ENCODE results near the gene HIRA. TPM values are rescaled to one million over a fixed set of nuclear protein-coding genes. Genes with fewer than 3 reads are reported as not detected.

Gene HIRA
- 36.0 TPM for total RNA-seq (ENCODE audit: unreplicated experiment)
- long read RNA-seq, result 0 reads

GRCh38 chr22:19431649-19432132 is at the start of gene HIRA:
Gene HIRA (minus strand): TSS chr22:19431733. CDS start chr22:19431476, 257 bp downstream.
- no peak for TF ChIP-seq CTCF (IDR thresholded peaks at IDR 0.05; ENCODE audit: unreplicated experiment)
- Mint-ChIP-seq H3K27me3 (ENCODE audit: unreplicated experiment) (peaks cover 2% of the 10 kb centered on the region), H3K4me1 (ENCODE audit: unreplicated experiment) (peaks cover 28% of the 10 kb centered on the region), H3K4me3 (ENCODE audit: unreplicated experiment) (peak within 1 kb of the TSS; percentile 92), H3K27ac (ENCODE audit: unreplicated experiment) (peak within 1 kb of the TSS; percentile 83), H3K36me3 (ENCODE audit: low read depth, unreplicated experiment) (peaks cover 5% of the 10 kb centered on the region), H3K9me3 (ENCODE audit: unreplicated experiment) (no peaks in the 10 kb centered on the region)
- DNase-seq (ENCODE audit: low spot score), result peak; percentile 75

GRCh38 chr22:19480789-19481188 is 49.3 kb upstream of the HIRA start:
- no peak for DNase-seq (ENCODE audit: low spot score)
- Mint-ChIP-seq H3K36me3 (ENCODE audit: low read depth, unreplicated experiment) (peaks cover 6% of the 10 kb centered on the region), H3K27ac (ENCODE audit: unreplicated experiment) (no peak overlapping the region), H3K27me3 (ENCODE audit: unreplicated experiment) (peaks cover 3% of the 10 kb centered on the region), H3K4me1 (ENCODE audit: unreplicated experiment) (peaks cover 25% of the 10 kb centered on the region), H3K9me3 (ENCODE audit: unreplicated experiment) (no peaks in the 10 kb centered on the region), H3K4me3 (ENCODE audit: unreplicated experiment) (peak overlapping the region; percentile 90)
- TF ChIP-seq CTCF (IDR thresholded peaks at IDR 0.05; ENCODE audit: unreplicated experiment), result no peak

- H3K27me3 Mint-ChIP-seq (ENCODE audit: unreplicated experiment), result peaks cover 3% of the 10 kb centered on the region
- no peaks in the 10 kb centered on the region for H3K9me3 Mint-ChIP-seq (ENCODE audit: unreplicated experiment)
- H3K4me1 Mint-ChIP-seq (ENCODE audit: unreplicated experiment), result peaks cover 25% of the 10 kb centered on the region
- H3K36me3 Mint-ChIP-seq (ENCODE audit: low read depth, unreplicated experiment), result peaks cover 12% of the 10 kb centered on the region
- no peak for DNase-seq (ENCODE audit: low spot score)
- peak overlapping the region; percentile 52 for H3K27ac Mint-ChIP-seq (ENCODE audit: unreplicated experiment)
- peak overlapping the region; percentile 90 for H3K4me3 Mint-ChIP-seq (ENCODE audit: unreplicated experiment)
- no peak for TF ChIP-seq CTCF (IDR thresholded peaks at IDR 0.05; ENCODE audit: unreplicated experiment)
These were observed 48.6 kb upstream of the HIRA start for GRCh38 chr22:19480173-19480568.

- peaks cover 12% of the 10 kb centered on the region for H3K36me3 Mint-ChIP-seq (ENCODE audit: low read depth, unreplicated experiment)
- peak within 1 kb of the TSS; percentile 90 for H3K4me3 Mint-ChIP-seq (ENCODE audit: unreplicated experiment)
- H3K9me3 Mint-ChIP-seq (ENCODE audit: unreplicated experiment), result no peaks in the 10 kb centered on the region
- no peak for TF ChIP-seq CTCF (IDR thresholded peaks at IDR 0.05; ENCODE audit: unreplicated experiment)
- DNase-seq (ENCODE audit: low spot score), result peak; percentile 89
- H3K4me1 Mint-ChIP-seq (ENCODE audit: unreplicated experiment), result peaks cover 25% of the 10 kb centered on the region
- H3K27ac Mint-ChIP-seq (ENCODE audit: unreplicated experiment), result peak within 1 kb of the TSS; percentile 99
- H3K27me3 Mint-ChIP-seq (ENCODE audit: unreplicated experiment), result peaks cover 3% of the 10 kb centered on the region
These were observed 48.0 kb upstream of the HIRA start, which contains the start of gene CDC45 for GRCh38 chr22:19479355-19480172. Gene CDC45 (plus strand): TSS chr22:19479920. CDS start chr22:19479969, 49 bp downstream.

- Mint-ChIP-seq H3K4me3 (ENCODE audit: unreplicated experiment) (peak within 1 kb of the TSS; percentile 90), H3K36me3 (ENCODE audit: low read depth, unreplicated experiment) (peaks cover 15% of the 10 kb centered on the region), H3K27ac (ENCODE audit: unreplicated experiment) (peak within 1 kb of the TSS; percentile 99), H3K9me3 (ENCODE audit: unreplicated experiment) (no peaks in the 10 kb centered on the region), H3K4me1 (ENCODE audit: unreplicated experiment) (peaks cover 25% of the 10 kb centered on the region), H3K27me3 (ENCODE audit: unreplicated experiment) (peaks cover 3% of the 10 kb centered on the region)
- TF ChIP-seq CTCF (IDR thresholded peaks at IDR 0.05; ENCODE audit: unreplicated experiment), result no peak
- peak; percentile 74 for DNase-seq (ENCODE audit: low spot score)
These were observed 47.4 kb upstream of the HIRA start, which contains the start of gene UFD1 for GRCh38 chr22:19478901-19479354. Gene UFD1 (minus strand): TSS chr22:19479193. CDS start chr22:19479085, 108 bp downstream.
